Nephron (organoid): ENCODE data around the gene BCL11A.

Experiments
- H3K27ac Mint-ChIP-seq, 3 experiments: 2 replicates each; pipeline ENCODE4 v1.8.0; 2020; ENCODE audit warnings: mixed read lengths in 3 of 3, mild to moderate bottlenecking in 2 of 3, moderate library complexity in 1 of 3
- H3K27me3 Mint-ChIP-seq: 2 replicates; pipeline ENCODE4 v1.8.0; 2021; ENCODE audit warnings: low read depth, mild to moderate bottlenecking, moderate library complexity, mixed read lengths
- H3K36me3 Mint-ChIP-seq: 2 replicates; pipeline ENCODE4 v1.8.0; 2020; ENCODE audit warnings: low read depth, mixed read lengths
- H3K4me1 Mint-ChIP-seq: 2 replicates; pipeline ENCODE4 v1.8.0; 2020; ENCODE audit warnings: mixed read lengths
- H3K4me3 Mint-ChIP-seq, 3 experiments: 2 replicates each; pipeline ENCODE4 v1.8.0; 2020; ENCODE audit warnings: mild to moderate bottlenecking in 3 of 3, mixed read lengths in 3 of 3, moderate library complexity in 2 of 3
- H3K9me3 Mint-ChIP-seq: 2 replicates; pipeline ENCODE4 v1.8.0; 2020; ENCODE audit warnings: mixed read lengths
- TF ChIP-seq, protein P1 (sequence below), 3 experiments: fragments of 200-600 bp; sonication (generic); IDR thresholded peaks; one replicate each; pipeline ENCODE4 v1.5.0; 2021; ENCODE audit warnings: antibody characterized with exemption in 3 of 3; ENCODE audit not compliant: unreplicated experiment in 3 of 3

Gene BCL11A

GRCh38 chr2:60507211-60507965 lies 46.1 kb downstream of the BCL11A start:
- Mint-ChIP-seq H3K4me3 (peak overlapping the region in 1 of 3 experiments; percentile 8), H3K27me3 (peaks cover 9% of the 10 kb centered on the region), H3K4me1 (peaks cover 73% of the 10 kb centered on the region), H3K27ac (peak overlapping the region; percentile 51 to 82 (median 81)), H3K9me3 (no peaks in the 10 kb centered on the region), H3K36me3 (peaks cover 15% of the 10 kb centered on the region)
- TF ChIP-seq, protein P1, sequence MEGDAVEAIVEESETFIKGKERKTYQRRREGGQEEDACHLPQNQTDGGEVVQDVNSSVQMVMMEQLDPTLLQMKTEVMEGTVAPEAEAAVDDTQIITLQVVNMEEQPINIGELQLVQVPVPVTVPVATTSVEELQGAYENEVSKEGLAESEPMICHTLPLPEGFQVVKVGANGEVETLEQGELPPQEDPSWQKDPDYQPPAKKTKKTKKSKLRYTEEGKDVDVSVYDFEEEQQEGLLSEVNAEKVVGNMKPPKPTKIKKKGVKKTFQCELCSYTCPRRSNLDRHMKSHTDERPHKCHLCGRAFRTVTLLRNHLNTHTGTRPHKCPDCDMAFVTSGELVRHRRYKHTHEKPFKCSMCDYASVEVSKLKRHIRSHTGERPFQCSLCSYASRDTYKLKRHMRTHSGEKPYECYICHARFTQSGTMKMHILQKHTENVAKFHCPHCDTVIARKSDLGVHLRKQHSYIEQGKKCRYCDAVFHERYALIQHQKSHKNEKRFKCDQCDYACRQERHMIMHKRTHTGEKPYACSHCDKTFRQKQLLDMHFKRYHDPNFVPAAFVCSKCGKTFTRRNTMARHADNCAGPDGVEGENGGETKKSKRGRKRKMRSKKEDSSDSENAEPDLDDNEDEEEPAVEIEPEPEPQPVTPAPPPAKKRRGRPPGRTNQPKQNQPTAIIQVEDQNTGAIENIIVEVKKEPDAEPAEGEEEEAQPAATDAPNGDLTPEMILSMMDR (IDR thresholded peaks at IDR 0.05; ENCODE audit: unreplicated experiment in 3 of 3), result no peak

- TF ChIP-seq, protein P1 (IDR thresholded peaks at IDR 0.05; ENCODE audit: unreplicated experiment in 3 of 3), result no peak
- peaks cover 9% of the 10 kb centered on the region for H3K27me3 Mint-ChIP-seq
- H3K4me3 Mint-ChIP-seq, result no peak overlapping the region
- no peak overlapping the region for H3K27ac Mint-ChIP-seq
- peaks cover 15% of the 10 kb centered on the region for H3K36me3 Mint-ChIP-seq
- no peaks in the 10 kb centered on the region for H3K9me3 Mint-ChIP-seq
- H3K4me1 Mint-ChIP-seq, result peaks cover 72% of the 10 kb centered on the region
Observed at GRCh38 chr2:60505880-60506260, 47.6 kb downstream of the BCL11A start.

DNA sequence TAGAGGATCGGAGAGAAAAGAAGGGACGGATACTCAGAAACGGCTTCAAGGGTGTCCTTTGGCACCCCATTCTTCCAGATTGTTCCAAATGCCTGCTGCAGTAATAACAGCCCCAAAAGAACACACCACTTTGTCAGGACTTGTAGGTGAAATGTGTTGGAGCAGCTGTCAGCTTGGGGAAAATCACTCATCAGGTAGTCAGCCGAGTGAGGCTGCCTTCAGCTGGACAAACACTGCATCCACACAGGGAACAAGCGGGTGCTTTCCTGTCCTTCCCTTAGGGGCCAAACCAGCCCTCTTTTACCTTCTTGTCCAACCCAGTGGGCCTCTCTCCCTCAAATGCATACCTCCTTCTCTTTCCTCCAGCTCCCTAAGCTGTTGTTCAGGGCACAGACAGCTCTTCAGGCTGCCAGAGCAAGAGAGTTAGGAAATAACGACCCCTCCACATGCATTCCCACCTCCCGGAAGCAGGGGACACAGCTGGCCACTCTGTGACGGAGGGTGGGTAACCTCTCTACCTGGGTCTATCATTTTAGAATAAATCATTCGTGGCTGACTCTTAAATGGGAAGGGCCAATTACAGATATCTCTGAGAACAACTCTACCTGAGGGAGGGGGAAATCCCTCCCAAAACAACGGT lies 48.1 kb downstream of the BCL11A start:
- Mint-ChIP-seq H3K27me3 (peaks cover 9% of the 10 kb centered on the region), H3K4me1 (peaks cover 69% of the 10 kb centered on the region), H3K9me3 (no peaks in the 10 kb centered on the region), H3K27ac (no peak overlapping the region), H3K4me3 (no peak overlapping the region), H3K36me3 (peaks cover 14% of the 10 kb centered on the region)
- TF ChIP-seq, protein P1 (IDR thresholded peaks at IDR 0.05; ENCODE audit: unreplicated experiment in 3 of 3), result no peak

- Mint-ChIP-seq H3K9me3 (no peaks in the 10 kb centered on the region), H3K4me3 (no peak overlapping the region), H3K36me3 (peaks cover 6% of the 10 kb centered on the region), H3K4me1 (peaks cover 57% of the 10 kb centered on the region), H3K27ac (no peak overlapping the region), H3K27me3 (peaks cover 5% of the 10 kb centered on the region)
- TF ChIP-seq, protein P1 (IDR thresholded peaks at IDR 0.05; ENCODE audit: unreplicated experiment in 3 of 3), result no peak
Observed at GRCh38 chr2:60504049-60504448, 49.4 kb downstream of the BCL11A start.

DNA sequence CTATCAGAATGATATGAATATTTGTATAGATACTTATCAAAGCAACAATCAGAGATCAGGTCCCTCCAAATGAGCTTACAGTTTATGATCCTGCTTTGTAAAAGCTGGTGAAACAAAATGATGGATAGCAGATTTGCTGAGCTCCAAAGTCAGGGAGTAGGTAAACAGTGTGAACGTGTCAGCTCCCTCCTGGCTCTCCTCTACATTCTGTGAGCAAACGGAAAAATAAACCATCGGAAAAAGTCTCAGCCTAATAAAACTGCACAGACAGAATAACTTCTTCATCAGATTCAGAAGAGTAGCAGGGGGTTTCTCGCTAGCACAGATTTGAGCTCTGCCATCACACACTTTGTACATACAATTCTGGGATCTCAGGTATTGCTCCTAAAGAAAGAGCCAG lies 51.3 kb downstream of the BCL11A start:
- no peak overlapping the region for H3K4me3 Mint-ChIP-seq
- peaks cover 4% of the 10 kb centered on the region for H3K36me3 Mint-ChIP-seq
- H3K9me3 Mint-ChIP-seq, result no peaks in the 10 kb centered on the region
- peaks cover 5% of the 10 kb centered on the region for H3K27me3 Mint-ChIP-seq
- H3K4me1 Mint-ChIP-seq, result peaks cover 37% of the 10 kb centered on the region
- peak overlapping the region in 1 of 3 experiments; percentile 55 for H3K27ac Mint-ChIP-seq
- TF ChIP-seq, protein P1 (IDR thresholded peaks at IDR 0.05; ENCODE audit: unreplicated experiment in 3 of 3), result no peak
